H9 (cell line): Measurements from ENCODE around the gene THY1. TPM values are rescaled to one million over a fixed set of nuclear protein-coding genes. Genes with fewer than 3 reads are reported as not detected.
"Not testable (repeated sequence)": the region's sequence is repeated elsewhere in the genome, so short reads cannot be mapped to it uniquely, and the experiment has no call there.

ENCODE experiments used
- DNase-seq: peaks from one replicate; pipeline ENCODE4 v3.0.0-alpha.2; 2017
- H2AFZ ChIP-seq: one replicate; pipeline ENCODE4 v1.6.1; 2013; ENCODE audit warnings: mild to moderate bottlenecking, low read length, control low read depth, moderate library complexity
- H2AK5ac ChIP-seq: 2 replicates; pipeline ENCODE4 v1.6.1; 2013; ENCODE audit warnings: low read length, control low read depth, mixed read lengths; ENCODE audit not compliant: insufficient read length
- H2BK120ac ChIP-seq: one replicate; pipeline ENCODE4 v1.6.1; 2013; ENCODE audit warnings: low read depth, mild to moderate bottlenecking, low read length, control low read depth, inconsistent platforms; ENCODE audit not compliant: poor library complexity, severe bottlenecking
- H2BK12ac ChIP-seq: 2 replicates; pipeline ENCODE4 v1.6.1; 2013; ENCODE audit warnings: low read length, control low read depth, mixed read lengths, low read depth; ENCODE audit not compliant: insufficient read length
- H2BK15ac ChIP-seq: 2 replicates; pipeline ENCODE4 v1.6.1; 2013; ENCODE audit warnings: low read depth, low read length, control low read depth
- H2BK20ac ChIP-seq: one replicate; pipeline ENCODE4 v1.6.1; 2013; ENCODE audit warnings: low read depth, mild to moderate bottlenecking, low read length, control low read depth, inconsistent platforms; ENCODE audit not compliant: poor library complexity, severe bottlenecking
- H2BK5ac ChIP-seq: 2 replicates; pipeline ENCODE4 v1.6.1; 2013; ENCODE audit warnings: low read length, control low read depth, mixed read lengths; ENCODE audit not compliant: insufficient read length
- H3K14ac ChIP-seq: 2 replicates; pipeline ENCODE4 v1.6.1; 2013; ENCODE audit warnings: low read length, control low read depth; ENCODE audit not compliant: insufficient read depth
- H3K18ac ChIP-seq: 2 replicates; pipeline ENCODE4 v1.6.1; 2013; ENCODE audit warnings: low read depth, mild to moderate bottlenecking, mixed read lengths, low read length, control low read depth; ENCODE audit not compliant: insufficient read length
- H3K23ac ChIP-seq: 2 replicates; pipeline ENCODE4 v1.6.1; 2013; ENCODE audit warnings: low read length, control low read depth, mixed read lengths, low read depth; ENCODE audit not compliant: insufficient read length
- H3K23me2 ChIP-seq: 2 replicates; pipeline ENCODE4 v1.6.1; 2013; ENCODE audit warnings: low read depth, mild to moderate bottlenecking, mixed read lengths, low read length, control low read depth; ENCODE audit not compliant: insufficient read length, poor library complexity, severe bottlenecking
- H3K27ac ChIP-seq: 2 replicates; pipeline ENCODE4 v1.5.1; 2013; ENCODE audit warnings: low read length, control low read depth, mixed read lengths, low read depth; ENCODE audit not compliant: insufficient read length
- H3K27me3 ChIP-seq: 2 replicates; pipeline ENCODE4 v1.6.1; 2013; ENCODE audit warnings: low read length, control low read depth, inconsistent platforms; ENCODE audit not compliant: insufficient read depth
- H3K4ac ChIP-seq: 2 replicates; pipeline ENCODE4 v1.6.1; 2013; ENCODE audit warnings: low read depth, mild to moderate bottlenecking, control low read depth, inconsistent platforms, low read length, moderate library complexity
- H3K4me1 ChIP-seq: 2 replicates; pipeline ENCODE4 v1.6.1; 2013; ENCODE audit warnings: low read length, control low read depth, inconsistent platforms; ENCODE audit not compliant: insufficient read depth
- H3K4me2 ChIP-seq: 2 replicates; pipeline ENCODE4 v1.6.1; 2013; ENCODE audit warnings: low read length, control low read depth, mixed read lengths; ENCODE audit not compliant: insufficient read length, insufficient read depth
- H3K56ac ChIP-seq: 2 replicates; pipeline ENCODE4 v1.6.1; 2013; ENCODE audit warnings: low read depth, mild to moderate bottlenecking, mixed read lengths, low read length, control low read depth; ENCODE audit not compliant: insufficient read length
- H3K79me1 ChIP-seq: 2 replicates; pipeline ENCODE4 v1.6.1; 2013; ENCODE audit warnings: low read depth, mild to moderate bottlenecking, moderate library complexity, low read length, control low read depth, inconsistent platforms; ENCODE audit not compliant: insufficient read depth, poor library complexity, severe bottlenecking
- H3K79me2 ChIP-seq: 2 replicates; pipeline ENCODE4 v1.6.1; 2013; ENCODE audit warnings: low read length, control low read depth, inconsistent platforms; ENCODE audit not compliant: insufficient read depth
- H3K9ac ChIP-seq: 2 replicates; pipeline ENCODE4 v1.6.1; 2013; ENCODE audit warnings: low read length, control low read depth, mixed read lengths; ENCODE audit not compliant: insufficient read length; ENCODE audit errors: extremely low read depth
- H3K9me3 ChIP-seq: one replicate; pipeline ENCODE4 v1.6.1; 2013; ENCODE audit warnings: low read depth, low read length, inconsistent platforms; ENCODE audit not compliant: control insufficient read depth
- H3T11ph ChIP-seq: one replicate; pipeline ENCODE4 v1.6.1; 2013; ENCODE audit warnings: mild to moderate bottlenecking, low read length, control low read depth, inconsistent platforms
- H4K20me1 ChIP-seq: one replicate; pipeline ENCODE4 v1.6.1; 2013; ENCODE audit not compliant: control insufficient read depth, insufficient read length, insufficient read depth
- H4K5ac ChIP-seq: 2 replicates; pipeline ENCODE4 v1.6.1; 2013; ENCODE audit warnings: low read depth, mild to moderate bottlenecking, mixed read lengths, low read length, control low read depth; ENCODE audit not compliant: insufficient read length
- H4K8ac ChIP-seq: replicated peaks from 2 replicates; pipeline ENCODE4 v1.6.1; 2013; ENCODE audit warnings: low read length, control low read depth, mixed read lengths, low read depth; ENCODE audit not compliant: insufficient read length
- H4K91ac ChIP-seq: 2 replicates; pipeline ENCODE4 v1.6.1; 2013; ENCODE audit warnings: low read depth, mild to moderate bottlenecking, moderate library complexity, mixed read lengths, low read length, control low read depth; ENCODE audit not compliant: insufficient read length
- H3K27ac Mint-ChIP-seq, 3 experiments: 2 replicates in 2 of 3; 3 replicates in 1 of 3; pipeline ENCODE4 v1.8.0; 2020 to 2021; ENCODE audit warnings: mixed read lengths in 3 of 3, mild to moderate bottlenecking in 1 of 3, moderate library complexity in 1 of 3
- H3K27me3 Mint-ChIP-seq: 2 replicates; pipeline ENCODE4 v1.8.0; 2021; ENCODE audit warnings: low read depth, mild to moderate bottlenecking, moderate library complexity, mixed read lengths
- H3K36me3 Mint-ChIP-seq, 3 experiments: 2 replicates in 2 of 3; 3 replicates in 1 of 3; pipeline ENCODE4 v1.8.0; 2020 to 2021; ENCODE audit warnings: low read depth in 3 of 3, mixed read lengths in 3 of 3; ENCODE audit not compliant: insufficient read depth in 1 of 3
- H3K4me1 Mint-ChIP-seq, 2 experiments: 2 replicates each; pipeline ENCODE4 v1.8.0; 2020; ENCODE audit warnings: mixed read lengths in 2 of 2
- H3K4me3 Mint-ChIP-seq, 2 experiments: 2 replicates in 1 of 2; 3 replicates in 1 of 2; pipeline ENCODE4 v1.8.0; 2020 to 2021; ENCODE audit warnings: mild to moderate bottlenecking in 2 of 2, mixed read lengths in 2 of 2, moderate library complexity in 1 of 2
- H3K9me3 Mint-ChIP-seq, 2 experiments: 2 replicates in 1 of 2; 3 replicates in 1 of 2; pipeline ENCODE4 v1.8.0; 2020; ENCODE audit warnings: mild to moderate bottlenecking in 2 of 2, mixed read lengths in 2 of 2, moderate library complexity in 1 of 2
- WGBS: extraction: QIAGEN DNeasy Blood & Tissue Kit; methylation state at CpG from one replicate; pipeline ENCODE4 v1.1.7; 2013; ENCODE audit warnings: missing lambda C conversion rate, low lambda C conversion rate, mixed read lengths; ENCODE audit not compliant: insufficient read length; ENCODE audit errors: extremely low coverage; 5-methylcytosine and 5-hydroxymethylcytosine counted together
- total RNA-seq: library from RNA; stranded (reverse); gene quantifications from 2 replicates; pipeline ENCODE4 v1.2.1, GENCODE V29; 2021
- TF ChIP-seq, protein P1 (sequence below): fragments of 200-600 bp; sonication (generic); conservative IDR thresholded peaks from 3 replicates; pipeline ENCODE4 v1.8.0; 2021; ENCODE audit warnings: antibody characterized with exemption, mild to moderate bottlenecking

Gene THY1
- total RNA-seq, 1 experiment from 2014 or later: 176 TPM

DNA sequence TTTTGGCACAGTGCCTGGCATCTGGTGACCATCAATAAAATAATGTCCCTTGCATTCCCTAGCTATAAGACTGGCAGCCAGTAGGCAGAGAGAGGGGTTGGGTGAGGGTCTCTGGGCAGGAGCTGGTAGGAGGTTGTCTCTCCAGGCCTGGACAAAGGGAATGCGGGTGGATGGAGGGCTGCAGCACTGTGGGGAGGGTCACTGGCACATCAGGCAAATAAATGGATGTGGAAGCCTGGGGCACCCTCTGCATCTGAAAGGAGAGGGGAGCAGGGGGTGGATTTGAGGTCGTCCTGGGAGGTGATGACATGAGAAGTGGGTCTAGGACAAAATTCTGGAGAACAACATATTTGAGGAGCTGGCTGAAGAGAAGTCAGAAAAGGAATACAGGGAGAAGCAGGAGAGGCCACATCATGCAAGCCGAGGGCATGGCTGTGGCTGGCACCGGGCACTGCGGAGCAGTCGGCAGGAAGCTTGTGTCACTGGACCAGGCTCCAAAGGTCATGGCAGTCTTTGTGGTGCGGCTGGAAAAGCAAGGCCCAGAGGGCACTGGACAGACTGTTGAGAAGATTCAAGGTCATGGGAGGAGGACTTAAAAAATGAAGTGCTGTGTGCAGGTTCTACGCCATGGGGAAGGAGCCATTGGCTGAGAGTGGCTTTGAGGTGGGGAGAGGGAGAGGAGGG, 36.5 kb upstream of the THY1 start:
- Histone ChIP-seq H2BK5ac (no peak overlapping the region), H3K23me2 (no peaks in the 10 kb centered on the region), H3K27ac (no peak overlapping the region), H3K4ac (no peak overlapping the region), H2AFZ (no peak overlapping the region), H2BK15ac (no peak overlapping the region), H3K9ac (no peak overlapping the region), H3K56ac (no peak overlapping the region), H3K79me1 (no peaks in the 10 kb centered on the region), H3K14ac (no peak overlapping the region), H3K18ac (no peak overlapping the region), H4K91ac (no peak overlapping the region), H3K9me3 (no peaks in the 10 kb centered on the region), H3K4me1 (peaks cover 7% of the 10 kb centered on the region; the same call in 1 of the 2 replicates), H2BK12ac (no peak overlapping the region), H2AK5ac (no peak overlapping the region), H4K20me1 (no peaks in the 10 kb centered on the region), H3K27me3 (no peaks in the 10 kb centered on the region), H4K8ac (no peak overlapping the region), H3K4me2 (no peak overlapping the region), H3K79me2 (no peaks in the 10 kb centered on the region), H3K23ac (no peak overlapping the region), H2BK20ac (no peak overlapping the region), H2BK120ac (no peak overlapping the region), H4K5ac (no peak overlapping the region), H3T11ph (no peak overlapping the region)
- Mint-ChIP-seq H3K4me3 (peak overlapping the region in 1 of 2 experiments; percentile 34; a peak in 2 of 5 replicates), H3K27ac (peak overlapping the region in 2 of 3 experiments; percentile 68 to 82; a peak in 3 of 7 replicates), H3K9me3 (no peaks in the 10 kb centered on the region; a peak in 1 of 5 replicates), H3K36me3 (no peaks in the 10 kb centered on the region), H3K27me3 (peaks cover 2% of the 10 kb centered on the region), H3K4me1 (peaks cover 26 to 33% of the 10 kb centered on the region in 2 experiments)
- no peak for DNase-seq
- TF ChIP-seq, protein P1, sequence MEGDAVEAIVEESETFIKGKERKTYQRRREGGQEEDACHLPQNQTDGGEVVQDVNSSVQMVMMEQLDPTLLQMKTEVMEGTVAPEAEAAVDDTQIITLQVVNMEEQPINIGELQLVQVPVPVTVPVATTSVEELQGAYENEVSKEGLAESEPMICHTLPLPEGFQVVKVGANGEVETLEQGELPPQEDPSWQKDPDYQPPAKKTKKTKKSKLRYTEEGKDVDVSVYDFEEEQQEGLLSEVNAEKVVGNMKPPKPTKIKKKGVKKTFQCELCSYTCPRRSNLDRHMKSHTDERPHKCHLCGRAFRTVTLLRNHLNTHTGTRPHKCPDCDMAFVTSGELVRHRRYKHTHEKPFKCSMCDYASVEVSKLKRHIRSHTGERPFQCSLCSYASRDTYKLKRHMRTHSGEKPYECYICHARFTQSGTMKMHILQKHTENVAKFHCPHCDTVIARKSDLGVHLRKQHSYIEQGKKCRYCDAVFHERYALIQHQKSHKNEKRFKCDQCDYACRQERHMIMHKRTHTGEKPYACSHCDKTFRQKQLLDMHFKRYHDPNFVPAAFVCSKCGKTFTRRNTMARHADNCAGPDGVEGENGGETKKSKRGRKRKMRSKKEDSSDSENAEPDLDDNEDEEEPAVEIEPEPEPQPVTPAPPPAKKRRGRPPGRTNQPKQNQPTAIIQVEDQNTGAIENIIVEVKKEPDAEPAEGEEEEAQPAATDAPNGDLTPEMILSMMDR: no peak
- WGBS: no CpG with 5 or more reads among the region's 8 CpGs

- H3K36me3 Mint-ChIP-seq, H2BK5ac ChIP-seq, H2AFZ ChIP-seq: not testable (repeated sequence)
Observed at GRCh38 chr11:119455708-119456107, 32.7 kb upstream of the THY1 start.

More at GRCh38 chr11:119455708-119456107, 32.7 kb upstream of the THY1 start:
- H4K5ac ChIP-seq, H2BK20ac ChIP-seq, DNase-seq, H3K9me3 ChIP-seq, H3K4ac ChIP-seq, H3K14ac ChIP-seq, H3K23me2 ChIP-seq, H3K4me3 Mint-ChIP-seq, H3K27ac Mint-ChIP-seq, H3K4me1 ChIP-seq, H3K79me1 ChIP-seq, H2BK12ac ChIP-seq, H3T11ph ChIP-seq, H2BK15ac ChIP-seq, H4K91ac ChIP-seq, H3K9me3 Mint-ChIP-seq, H3K9ac ChIP-seq, H3K4me2 ChIP-seq, H3K27me3 Mint-ChIP-seq, H4K8ac ChIP-seq, H2BK120ac ChIP-seq, H3K27me3 ChIP-seq, H3K23ac ChIP-seq, H3K27ac ChIP-seq, H3K79me2 ChIP-seq, H3K56ac ChIP-seq, H3K18ac ChIP-seq, H2AK5ac ChIP-seq, H4K20me1 ChIP-seq: not testable (repeated sequence)
- no CpG with 5 or more reads among the region's 6 CpGs for WGBS
- H3K4me1 Mint-ChIP-seq: peaks cover 16 to 22% of the 10 kb centered on the region in 2 experiments
